Fibroblast of skin of back (primary cell): ENCODE data around the gene SWSAP1.

Experiments
- DNase-seq: peaks from one replicate; pipeline ENCODE4 v3.0.0-alpha.2; 2013

The SWSAP1 gene

DNA sequence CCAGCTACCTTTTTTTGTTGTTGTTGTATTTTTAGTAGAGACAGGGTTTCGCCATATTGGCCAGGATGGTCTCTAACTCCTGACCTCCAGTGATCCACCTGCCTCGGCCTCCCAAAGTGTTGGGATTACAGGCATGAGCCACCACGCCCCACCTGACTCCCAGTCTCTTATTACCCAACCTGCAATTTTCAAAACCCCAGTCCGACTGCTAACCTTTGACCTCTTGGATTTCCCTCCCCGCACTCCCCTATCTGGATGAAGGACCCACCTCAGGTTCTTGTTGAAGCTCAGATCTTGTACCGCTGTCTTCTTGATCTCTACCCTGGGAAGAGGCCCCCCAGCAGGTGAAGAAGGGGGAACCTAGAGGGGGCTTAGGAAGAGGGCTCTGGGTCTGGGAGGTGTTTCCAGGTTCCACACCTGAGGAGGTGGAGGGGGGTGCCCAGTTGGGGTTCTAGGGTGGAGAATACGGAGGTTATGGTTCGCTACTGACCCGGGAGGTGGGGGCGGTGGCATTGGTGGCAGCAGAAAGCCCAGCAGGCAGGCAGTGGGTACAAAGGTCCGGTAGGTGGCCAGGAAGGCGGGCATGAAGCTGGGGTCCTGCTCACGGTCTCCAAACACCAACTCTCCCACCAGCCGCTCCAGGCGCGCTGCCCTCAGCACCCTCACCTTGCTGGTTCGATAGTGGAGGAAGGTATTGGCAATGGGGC, 42.0 kb downstream of the SWSAP1 start:
- DNase-seq: no peak

DNA sequence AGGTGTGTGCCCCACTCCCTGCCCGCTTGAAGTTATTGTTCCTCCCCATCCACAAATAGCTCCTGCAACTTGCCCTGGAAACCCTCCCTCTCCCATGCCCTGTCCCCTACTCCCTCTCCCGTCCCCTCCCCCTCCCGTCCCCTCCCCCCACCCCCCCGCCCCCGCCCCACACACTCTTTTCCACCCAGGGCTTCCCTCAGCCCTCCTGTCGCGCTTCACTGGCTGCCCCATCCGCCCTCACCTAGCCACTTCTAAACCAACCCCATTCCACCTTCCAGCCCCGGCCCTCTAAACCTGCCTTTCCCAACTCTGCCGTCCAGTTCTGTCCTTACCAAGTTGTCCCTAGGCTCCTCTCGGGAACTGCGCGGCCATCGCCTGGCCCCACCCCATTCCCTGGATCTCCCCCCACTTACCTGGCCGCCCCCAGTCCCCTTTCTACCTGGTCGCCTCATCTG, 43.7 kb downstream of the SWSAP1 start:
- no peak for DNase-seq

DNA sequence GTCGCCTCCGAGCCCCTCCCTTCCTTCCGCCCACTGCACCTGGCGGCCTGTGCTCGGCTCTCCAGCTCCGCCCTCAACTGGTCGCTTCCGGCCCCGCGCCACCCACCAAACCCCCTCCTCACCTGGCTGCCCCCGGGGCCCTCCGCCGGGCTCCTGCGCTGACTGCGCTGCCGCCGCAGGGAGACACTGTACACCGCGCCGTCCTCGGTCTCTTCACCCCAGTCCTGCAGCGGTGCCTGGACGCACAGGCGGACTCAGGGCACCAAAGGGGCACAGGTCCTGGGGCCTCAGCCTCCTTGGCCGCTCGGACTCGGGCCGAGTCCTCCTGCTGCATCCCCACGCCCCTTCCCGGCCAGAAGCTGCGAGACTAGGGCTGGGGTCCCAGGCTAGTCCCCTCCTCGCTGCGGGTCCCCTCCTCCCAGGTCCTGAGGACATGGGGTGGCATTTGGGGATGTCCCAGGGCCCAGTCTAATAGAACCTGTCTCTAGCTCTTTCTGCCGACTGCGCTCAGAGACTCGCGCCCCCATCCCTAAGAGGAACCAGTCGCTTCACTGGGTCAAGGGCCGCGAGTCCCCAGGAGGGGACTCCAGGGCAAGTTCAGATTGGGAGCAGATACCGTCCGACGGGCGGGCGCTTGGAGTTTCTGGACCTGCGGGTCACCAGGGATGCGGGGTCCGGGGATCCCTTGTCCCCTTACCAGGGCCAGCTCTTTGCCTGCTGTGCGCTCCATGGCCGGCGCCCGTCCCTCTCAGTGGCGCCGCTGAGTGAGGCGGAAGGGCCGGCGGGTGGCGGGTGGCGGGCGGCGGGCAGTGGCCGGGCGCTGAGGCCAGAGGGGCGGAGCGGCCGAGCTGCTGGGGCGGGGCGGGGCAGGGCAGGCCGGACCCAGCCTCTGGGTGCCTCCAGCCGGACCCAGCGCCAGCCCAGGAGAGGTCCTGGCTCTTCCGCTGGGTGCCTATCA, 44.4 kb downstream of the SWSAP1 start, which contains the start of gene RGL3:
Gene RGL3, minus strand, starts transcription at position 766 of the 958 bp plus-strand sequence. Its CDS starts 36 bp downstream, at position 730.
- no peak for DNase-seq

DNA sequence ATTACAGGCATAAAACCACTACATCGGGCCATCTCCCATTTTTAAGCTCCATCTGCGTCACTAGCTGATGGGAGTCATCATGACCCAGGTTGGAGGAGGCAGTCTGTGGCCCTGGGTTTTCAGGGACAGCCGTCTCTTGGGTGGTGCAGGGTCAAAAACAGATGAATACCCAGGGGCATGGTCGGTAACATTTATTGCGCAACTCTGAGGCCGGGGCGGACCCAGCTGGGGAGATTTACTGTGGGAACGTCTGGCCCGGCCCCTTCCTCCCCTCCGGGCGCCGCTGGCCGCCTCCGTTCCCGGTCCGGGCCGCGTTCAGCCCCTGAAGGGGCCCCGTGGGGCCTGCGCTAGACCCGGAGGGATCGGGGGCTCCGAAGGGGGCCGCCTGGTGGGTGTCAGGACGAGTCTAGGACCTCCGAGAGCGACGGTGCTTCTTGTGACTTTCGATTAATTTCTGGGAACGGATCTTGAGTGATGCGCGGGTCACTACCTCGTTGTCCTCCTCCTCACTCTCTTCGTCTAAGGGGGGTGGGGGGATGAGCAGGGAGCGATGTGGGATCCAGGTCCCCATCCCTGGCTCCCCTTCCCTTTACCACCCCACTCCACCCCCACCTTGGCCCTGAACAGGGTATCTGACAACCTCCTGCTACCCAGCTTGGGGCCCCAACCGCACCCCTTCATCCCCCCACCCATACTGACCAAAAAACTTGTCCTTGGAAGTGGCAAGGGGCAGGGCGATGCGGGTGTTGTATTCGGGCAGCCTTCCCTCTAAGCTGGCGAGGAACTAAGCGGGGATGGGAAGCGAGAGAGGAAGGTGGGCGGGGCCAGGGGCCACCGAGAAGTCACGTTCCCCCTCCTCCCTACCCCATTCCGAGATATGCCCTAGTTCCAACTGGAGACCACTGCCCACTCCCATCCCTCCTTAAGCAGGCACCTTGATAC, 46.2 kb downstream of the SWSAP1 start:
- DNase-seq: no peak

DNA sequence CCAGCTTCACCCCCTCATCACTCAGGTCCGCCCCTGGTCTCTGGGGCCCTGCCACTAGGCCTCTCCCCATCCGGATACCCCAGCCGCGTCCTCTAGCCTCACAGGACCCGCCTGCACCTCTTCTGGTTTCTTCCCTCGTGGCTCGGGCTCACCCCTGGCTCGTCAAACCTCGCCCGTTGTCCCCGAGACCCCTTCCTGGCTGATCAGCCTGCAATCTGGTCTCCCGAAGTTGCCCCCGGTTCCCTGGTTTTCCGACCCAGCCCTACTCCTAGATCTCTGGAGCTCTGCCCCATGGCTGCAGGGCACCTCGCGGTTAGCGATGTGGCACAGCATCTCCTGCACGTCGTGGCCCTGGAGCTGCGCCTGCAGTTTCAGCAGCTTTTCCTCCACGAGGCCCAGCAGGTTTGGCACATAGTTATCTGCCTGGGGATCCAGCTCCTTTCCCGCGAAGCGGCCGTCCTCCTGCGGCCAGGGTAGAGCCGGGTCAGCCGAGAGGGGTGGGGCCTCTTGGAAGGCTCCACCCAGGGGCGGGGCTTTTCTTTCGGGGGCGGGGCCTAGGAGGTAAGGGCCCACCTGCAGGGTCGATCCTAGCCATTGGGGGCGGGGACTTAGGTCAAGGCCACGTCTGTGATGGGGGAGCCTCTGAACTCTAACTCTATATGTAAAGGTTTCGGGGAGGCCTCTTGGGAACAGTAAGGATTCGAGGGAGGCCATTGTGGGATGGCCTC, 47.1 kb downstream of the SWSAP1 start:
- DNase-seq: no peak

DNA sequence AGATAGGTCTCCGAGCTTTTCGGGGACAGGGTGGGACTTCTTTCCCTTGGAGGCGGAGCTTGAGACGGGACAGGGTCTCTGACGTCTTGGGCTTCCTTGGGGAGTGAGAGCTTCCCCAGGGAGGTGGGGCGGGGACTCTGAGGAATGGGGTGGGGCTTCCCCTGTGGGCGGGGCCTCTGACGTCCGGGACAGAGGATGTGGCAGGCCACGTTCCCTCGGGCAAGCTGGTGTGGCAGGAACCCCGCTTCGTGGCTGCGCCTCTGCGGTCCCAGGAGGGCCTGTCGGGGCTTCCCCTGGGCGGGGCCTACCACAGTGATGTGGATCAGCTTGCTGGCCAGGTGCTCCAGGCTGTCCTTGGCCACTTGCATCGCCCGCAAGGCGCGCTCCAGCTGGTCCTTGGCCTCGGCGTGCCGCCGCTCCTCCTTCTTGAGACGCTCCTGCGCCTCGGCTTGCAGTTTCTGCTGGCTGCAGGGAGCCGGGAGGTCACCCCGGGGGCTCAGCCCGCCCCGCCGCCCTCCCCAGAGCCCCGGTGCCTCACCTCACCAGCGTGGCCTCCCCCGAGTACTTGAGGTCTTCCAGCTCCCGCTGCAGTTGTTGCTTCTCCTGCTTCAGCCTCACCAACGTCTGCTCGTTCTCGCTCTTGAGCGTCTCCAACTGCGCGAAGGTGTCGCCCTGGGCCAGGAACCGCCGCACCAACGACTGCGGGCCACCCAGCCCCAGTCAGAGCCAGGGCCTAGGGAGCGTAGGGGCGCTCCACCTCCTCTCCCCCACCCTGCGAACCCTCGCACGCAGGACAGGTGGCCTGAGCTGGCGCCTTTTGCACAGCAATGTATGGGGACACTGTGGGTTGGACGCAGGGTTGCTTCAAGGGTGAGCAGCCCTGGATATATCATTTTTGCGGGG, 47.9 kb downstream of the SWSAP1 start:
- DNase-seq: peak; percentile 54

DNA sequence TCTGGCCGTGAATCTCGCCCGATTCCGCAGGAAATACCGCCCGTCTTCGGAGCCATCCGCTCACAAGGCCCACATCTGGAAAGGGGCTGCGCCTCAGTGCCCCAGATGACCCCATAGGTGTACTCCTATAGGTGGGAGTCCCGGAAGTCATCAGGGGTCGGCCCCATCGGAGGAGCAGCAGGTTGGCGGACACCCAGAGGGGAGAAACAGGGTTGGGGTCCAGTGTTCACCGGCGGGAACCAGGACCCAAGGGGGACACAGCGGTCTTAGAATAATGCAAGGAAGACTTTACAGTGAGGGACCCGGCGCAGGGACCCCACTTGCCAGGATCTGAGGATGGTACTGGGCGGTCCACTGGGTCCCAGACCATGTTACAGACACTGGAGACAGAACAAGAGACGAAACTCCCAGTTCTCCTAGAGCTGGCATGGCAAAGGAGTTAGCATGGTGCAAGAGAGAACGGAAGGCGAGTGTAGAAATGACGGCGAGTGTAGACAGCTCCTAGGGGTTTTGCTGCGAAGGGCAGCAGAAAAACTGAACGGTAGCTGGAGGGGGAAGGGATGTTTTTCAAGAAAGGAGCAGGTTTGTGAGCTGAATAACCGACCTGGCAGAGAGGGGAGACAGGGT, 48.8 kb downstream of the SWSAP1 start:
- DNase-seq: no peak

DNA sequence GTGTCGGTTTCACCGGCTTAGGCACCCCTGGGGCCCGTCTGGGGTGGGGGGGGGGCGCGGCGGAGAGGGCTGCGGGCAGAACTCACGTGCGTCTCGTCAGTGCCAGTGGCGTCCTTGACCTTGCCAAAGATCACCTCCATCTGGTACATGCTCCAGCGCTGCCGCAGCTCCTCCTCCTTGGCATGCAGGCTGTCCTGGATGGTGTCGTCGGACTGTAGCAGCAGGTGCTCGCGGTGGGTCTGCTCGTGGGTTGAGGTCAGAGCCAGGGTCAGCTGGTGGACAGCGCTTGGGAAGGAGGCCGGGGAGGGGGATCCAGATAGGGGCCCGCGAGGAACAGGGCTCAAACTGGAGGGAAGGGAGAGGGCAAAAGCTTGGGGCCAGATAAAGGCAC, 49.3 kb downstream of the SWSAP1 start:
- DNase-seq: no peak
